ENCODE measurements around the gene SNED1.
"Not testable (repeated sequence)": the region's sequence is repeated elsewhere in the genome, so short reads cannot be mapped to it uniquely, and the experiment has no call there.

The SNED1 gene

GRCh38 chr2:241091734-241092445, 93.5 kb downstream of the SNED1 start:
- 0 out of 2 replicates have a peak, but pooled peaks cover 3% of the 10 kb centered on the region for H3K4me1 ChIP-seq (ENCODE audit: low read length)
- no peak overlapping the region for H3K27ac ChIP-seq (ENCODE audit: low read length)
- no peaks in the 10 kb centered on the region for H3K27me3 ChIP-seq (replicated peaks; ENCODE audit: insufficient read depth, low read length)
- H2AFZ ChIP-seq (ENCODE audit: low read length), result no peak overlapping the region
- TF ChIP-seq EZH2 (optimal IDR thresholded peaks at IDR 0.05; ENCODE audit: low read depth, low read length), result no peak
- TF ChIP-seq CTCF (IDR thresholded peaks at IDR 0.05; ENCODE audit: low read length), result no peak
- no peak for TF ChIP-seq EZH2phosphoT487 (IDR thresholded peaks at IDR 0.05; ENCODE audit: low read length)
- H4K20me1 ChIP-seq (ENCODE audit: insufficient read depth, low read length), result no peaks in the 10 kb centered on the region
- H3K36me3 ChIP-seq (replicated peaks; ENCODE audit: insufficient read depth, low read length), result 0 out of 2 replicates have a peak, but pooled peaks cover 6% of the 10 kb centered on the region
- H3K4me3 ChIP-seq (ENCODE audit: low read length), result no peak overlapping the region
- H3K79me2 ChIP-seq (ENCODE audit: low read length), result no peaks in the 10 kb centered on the region
- no peaks in the 10 kb centered on the region for H3K9me2 ChIP-seq (replicated peaks; ENCODE audit: insufficient read depth, low read length)
- no peak for DNase-seq
- no peak overlapping the region for H3K4me2 ChIP-seq (ENCODE audit: low read depth, low read length)
- no peak overlapping the region for H3K9ac ChIP-seq (ENCODE audit: low read length)
- no peaks in the 10 kb centered on the region for H3K9me3 ChIP-seq (replicated peaks; ENCODE audit: insufficient read depth, low read length)
- no peaks in the 10 kb centered on the region for H3F3A ChIP-seq (ENCODE audit: insufficient read depth, low read length)

GRCh38 chr2:241092677-241093076, 94.3 kb downstream of the SNED1 start:
- H3K79me2 ChIP-seq (ENCODE audit: low read length), result 0 out of 2 replicates have a peak, but pooled peaks cover 6% of the 10 kb centered on the region
- no peaks in the 10 kb centered on the region for H3F3A ChIP-seq (ENCODE audit: insufficient read depth, low read length)
- no peaks in the 10 kb centered on the region for H3K27me3 ChIP-seq (replicated peaks; ENCODE audit: insufficient read depth, low read length)
- TF ChIP-seq CTCF (IDR thresholded peaks at IDR 0.05; ENCODE audit: low read length) (no peak), EZH2phosphoT487 (IDR thresholded peaks at IDR 0.05; ENCODE audit: low read length) (no peak), EZH2 (optimal IDR thresholded peaks at IDR 0.05; ENCODE audit: low read depth, low read length) (no peak)
- H2AFZ ChIP-seq (ENCODE audit: low read length), result no peak overlapping the region
- no peaks in the 10 kb centered on the region for H3K9me3 ChIP-seq (replicated peaks; ENCODE audit: insufficient read depth, low read length)
- 0 out of 2 replicates have a peak, but pooled peaks cover 6% of the 10 kb centered on the region for H3K36me3 ChIP-seq (replicated peaks; ENCODE audit: insufficient read depth, low read length)
- no peak overlapping the region for H3K27ac ChIP-seq (ENCODE audit: low read length)
- no peaks in the 10 kb centered on the region for H3K9me2 ChIP-seq (replicated peaks; ENCODE audit: insufficient read depth, low read length)
- H3K4me3 ChIP-seq (ENCODE audit: low read length), result no peak overlapping the region
- H4K20me1 ChIP-seq (ENCODE audit: insufficient read depth, low read length), result no peaks in the 10 kb centered on the region
- H3K9ac ChIP-seq (ENCODE audit: low read length), result no peak overlapping the region
- H3K4me2 ChIP-seq (ENCODE audit: low read depth, low read length), result no peak overlapping the region
- 0 out of 2 replicates have a peak, but pooled peaks cover 3% of the 10 kb centered on the region for H3K4me1 ChIP-seq (ENCODE audit: low read length)
- DNase-seq, result no peak

GRCh38 chr2:241093133-241093781, 94.8 kb downstream of the SNED1 start:
- not testable (repeated sequence) for H3K9me2 ChIP-seq (replicated peaks; ENCODE audit: insufficient read depth, low read length); H3K4me1 ChIP-seq (ENCODE audit: low read length); H3K9ac ChIP-seq (ENCODE audit: low read length); H4K20me1 ChIP-seq (ENCODE audit: insufficient read depth, low read length); H3K9me3 ChIP-seq (replicated peaks; ENCODE audit: insufficient read depth, low read length); H3K36me3 ChIP-seq (replicated peaks; ENCODE audit: insufficient read depth, low read length); DNase-seq; H3K79me2 ChIP-seq (ENCODE audit: low read length); H3K4me3 ChIP-seq (ENCODE audit: low read length); H2AFZ ChIP-seq (ENCODE audit: low read length); H3K4me2 ChIP-seq (ENCODE audit: low read depth, low read length); H3K27ac ChIP-seq (ENCODE audit: low read length); H3F3A ChIP-seq (ENCODE audit: insufficient read depth, low read length); H3K27me3 ChIP-seq (replicated peaks; ENCODE audit: insufficient read depth, low read length)

GRCh38 chr2:241094172-241094571, 95.8 kb downstream of the SNED1 start:
- H3K27ac ChIP-seq (ENCODE audit: low read length), result no peak overlapping the region
- no peaks in the 10 kb centered on the region for H4K20me1 ChIP-seq (ENCODE audit: insufficient read depth, low read length)
- no peak overlapping the region for H3K9ac ChIP-seq (ENCODE audit: low read length)
- no peak for TF ChIP-seq CTCF (IDR thresholded peaks at IDR 0.05; ENCODE audit: low read length)
- TF ChIP-seq EZH2phosphoT487 (IDR thresholded peaks at IDR 0.05; ENCODE audit: low read length), result no peak
- TF ChIP-seq EZH2 (optimal IDR thresholded peaks at IDR 0.05; ENCODE audit: low read depth, low read length), result no peak
- H3K27me3 ChIP-seq (replicated peaks; ENCODE audit: insufficient read depth, low read length), result no peaks in the 10 kb centered on the region
- H3K4me3 ChIP-seq (ENCODE audit: low read length), result no peak overlapping the region
- H3K9me3 ChIP-seq (replicated peaks; ENCODE audit: insufficient read depth, low read length), result no peaks in the 10 kb centered on the region
- no peaks in the 10 kb centered on the region for H3F3A ChIP-seq (ENCODE audit: insufficient read depth, low read length)
- peaks cover 14% of the 10 kb centered on the region for H3K79me2 ChIP-seq (ENCODE audit: low read length)
- no peak overlapping the region for H3K4me2 ChIP-seq (ENCODE audit: low read depth, low read length)
- DNase-seq, result no peak
- H3K9me2 ChIP-seq (replicated peaks; ENCODE audit: insufficient read depth, low read length), result no peaks in the 10 kb centered on the region
- H3K36me3 ChIP-seq (replicated peaks; ENCODE audit: insufficient read depth, low read length), result 0 out of 2 replicates have a peak, but pooled peaks cover 6% of the 10 kb centered on the region
- no peak overlapping the region for H2AFZ ChIP-seq (ENCODE audit: low read length)
- 0 out of 2 replicates have a peak, but pooled peaks cover 3% of the 10 kb centered on the region for H3K4me1 ChIP-seq (ENCODE audit: low read length)
